ENCODE data around the gene ZNF579. TPM values are rescaled to one million over a fixed set of nuclear protein-coding genes. Genes with fewer than 3 reads are reported as not detected.

ZNF579 gene
- total RNA-seq, 1 experiment from 2014 or later = 19.9 TPM

DNA sequence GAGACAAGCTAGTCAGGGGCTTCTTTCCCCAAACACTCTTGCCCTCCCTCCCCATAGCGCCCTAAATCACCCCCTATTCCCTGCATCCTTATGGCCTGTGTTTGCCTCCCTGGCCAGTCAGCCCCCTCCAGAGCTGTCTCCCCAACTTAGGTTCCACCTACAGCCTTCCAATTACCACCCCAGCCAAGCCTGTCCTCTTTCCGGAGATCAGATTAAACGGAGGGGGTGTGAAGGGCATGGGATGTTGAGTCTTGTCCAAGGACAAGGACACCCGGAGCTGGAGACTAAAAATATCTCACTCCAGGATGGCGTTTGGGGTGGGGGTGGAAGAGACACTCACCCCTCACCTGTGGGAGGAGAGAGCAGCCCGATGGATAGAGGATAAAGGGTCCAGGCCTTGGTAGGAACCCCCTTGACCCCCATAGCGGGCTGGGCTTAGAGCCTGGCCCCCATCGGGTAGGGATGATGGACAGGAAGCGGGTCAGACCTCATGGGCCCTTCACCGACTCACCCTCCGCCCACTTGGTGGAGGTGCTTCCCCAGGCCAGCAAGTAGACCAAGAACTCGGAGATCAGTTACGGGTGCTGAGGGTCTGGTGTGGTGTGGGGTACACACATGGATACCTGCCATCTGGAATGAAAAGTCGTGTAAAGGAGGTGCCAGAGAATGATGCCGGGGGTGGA lies 30.8 kb upstream of the ZNF579 start:
- Histone ChIP-seq H3K9ac (ENCODE audit: extremely low read depth, insufficient read length, low read length) (no peak overlapping the region), H2BK5ac (ENCODE audit: insufficient read length, low read length) (no peak overlapping the region), H3K79me1 (ENCODE audit: insufficient read depth, low read depth, low read length, poor library complexity, severe bottlenecking) (peaks cover 4% of the 10 kb centered on the region), H4K91ac (ENCODE audit: insufficient read length, low read depth, low read length) (no peak overlapping the region), H2BK20ac (ENCODE audit: low read depth, low read length, poor library complexity, severe bottlenecking) (no peak overlapping the region), H3K23ac (ENCODE audit: insufficient read length, low read depth, low read length) (no peak overlapping the region), H3K27me3 (ENCODE audit: insufficient read depth, low read length) (no peaks in the 10 kb centered on the region), H3K4me1 (ENCODE audit: insufficient read depth, low read length) (0 out of 2 replicates have a peak, but pooled peaks cover 3% of the 10 kb centered on the region), H2BK12ac (ENCODE audit: insufficient read length, low read depth, low read length) (no peak overlapping the region), H3K27ac (ENCODE audit: insufficient read length, low read depth, low read length) (no peak overlapping the region), H2AFZ (ENCODE audit: low read length) (no peak overlapping the region), H2AK5ac (ENCODE audit: insufficient read length, low read length) (no peak overlapping the region), H3K14ac (ENCODE audit: insufficient read depth, low read length) (no peak overlapping the region), H3K56ac (ENCODE audit: insufficient read length, low read depth, low read length) (no peak overlapping the region), H4K5ac (ENCODE audit: insufficient read length, low read depth, low read length) (no peak overlapping the region), H3K4me2 (ENCODE audit: insufficient read depth, insufficient read length, low read length) (no peak overlapping the region), H2BK15ac (ENCODE audit: low read depth, low read length) (no peak overlapping the region), H3K4ac (ENCODE audit: low read depth, low read length) (no peak overlapping the region), H3T11ph (ENCODE audit: low read length) (no peak overlapping the region), H3K23me2 (ENCODE audit: insufficient read length, low read depth, low read length, poor library complexity, severe bottlenecking) (no peaks in the 10 kb centered on the region), H2BK120ac (ENCODE audit: low read depth, low read length, poor library complexity, severe bottlenecking) (no peak overlapping the region), H4K20me1 (ENCODE audit: control insufficient read depth, insufficient read depth, insufficient read length) (no peaks in the 10 kb centered on the region), H3K9me3 (ENCODE audit: control insufficient read depth, low read depth, low read length) (no peaks in the 10 kb centered on the region), H4K8ac (replicated peaks; ENCODE audit: insufficient read length, low read depth, low read length) (no peak overlapping the region), H3K18ac (ENCODE audit: insufficient read length, low read depth, low read length) (no peak overlapping the region), H3K79me2 (ENCODE audit: insufficient read depth, low read length) (peaks cover 1% of the 10 kb centered on the region; the same call in 1 of the 2 replicates)
- no peaks in the 10 kb centered on the region for H3K27me3 Mint-ChIP-seq (ENCODE audit: low read depth)
- H3K4me1 Mint-ChIP-seq = peaks cover 7 to 8% of the 10 kb centered on the region in 2 experiments
- no CpG with 5 or more reads among the region's 15 CpGs for WGBS (ENCODE audit: extremely low coverage, insufficient read length, low lambda C conversion rate)
- no peak overlapping the region; a peak in 1 of 7 replicates for H3K27ac Mint-ChIP-seq
- TF ChIP-seq, protein P1, sequence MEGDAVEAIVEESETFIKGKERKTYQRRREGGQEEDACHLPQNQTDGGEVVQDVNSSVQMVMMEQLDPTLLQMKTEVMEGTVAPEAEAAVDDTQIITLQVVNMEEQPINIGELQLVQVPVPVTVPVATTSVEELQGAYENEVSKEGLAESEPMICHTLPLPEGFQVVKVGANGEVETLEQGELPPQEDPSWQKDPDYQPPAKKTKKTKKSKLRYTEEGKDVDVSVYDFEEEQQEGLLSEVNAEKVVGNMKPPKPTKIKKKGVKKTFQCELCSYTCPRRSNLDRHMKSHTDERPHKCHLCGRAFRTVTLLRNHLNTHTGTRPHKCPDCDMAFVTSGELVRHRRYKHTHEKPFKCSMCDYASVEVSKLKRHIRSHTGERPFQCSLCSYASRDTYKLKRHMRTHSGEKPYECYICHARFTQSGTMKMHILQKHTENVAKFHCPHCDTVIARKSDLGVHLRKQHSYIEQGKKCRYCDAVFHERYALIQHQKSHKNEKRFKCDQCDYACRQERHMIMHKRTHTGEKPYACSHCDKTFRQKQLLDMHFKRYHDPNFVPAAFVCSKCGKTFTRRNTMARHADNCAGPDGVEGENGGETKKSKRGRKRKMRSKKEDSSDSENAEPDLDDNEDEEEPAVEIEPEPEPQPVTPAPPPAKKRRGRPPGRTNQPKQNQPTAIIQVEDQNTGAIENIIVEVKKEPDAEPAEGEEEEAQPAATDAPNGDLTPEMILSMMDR (conservative IDR thresholded peaks at IDR 0.05) = no peak
- H3K4me3 Mint-ChIP-seq = no peak overlapping the region
- DNase-seq = no peak
- H3K9me3 Mint-ChIP-seq = no peaks in the 10 kb centered on the region
- H3K36me3 Mint-ChIP-seq (ENCODE audit: insufficient read depth in 1 of 3, low read depth in 3 of 3) = peaks cover 16 to 41% (median 36%) of the 10 kb centered on the region in 3 experiments

All from H9 (cell line).